Cardiac muscle cell (in vitro differentiated cells and primary cell): ENCODE measurements around the gene TLE2. TPM values are rescaled to one million over a fixed set of nuclear protein-coding genes. Genes with fewer than 3 reads are reported as not detected.

Source experiments
- DNase-seq, 2 donors: peaks; one replicate each; pipeline versions ENCODE4 v3.0.0 to v3.0.0-alpha.2; 2010 to 2017; ENCODE audit warnings: low read depth in 1 of 2, low spot score in 1 of 2
- H3K27ac ChIP-seq: fragments of 200-600 bp; sonication (generic); 2 replicates; pipeline ENCODE4 v1.5.1; 2016
- H3K27me3 ChIP-seq: fragments of 200-600 bp; sonication (generic); 2 replicates; pipeline ENCODE4 v1.6.0; 2016; ENCODE audit warnings: control low read depth
- H3K36me3 ChIP-seq: fragments of 200-600 bp; sonication (generic); 2 replicates; pipeline ENCODE4 v1.5.1; 2016; ENCODE audit warnings: control low read depth
- H3K4me1 ChIP-seq: fragments of 200-600 bp; sonication (generic); 2 replicates; pipeline ENCODE4 v1.8.1; 2017; ENCODE audit warnings: low read depth, mild to moderate bottlenecking, mixed run types
- H3K4me3 ChIP-seq: fragments of 200-600 bp; sonication (generic); 2 replicates; pipeline ENCODE4 v1.5.1; 2016; ENCODE audit warnings: mild to moderate bottlenecking
- H3K9me3 ChIP-seq: fragments of 200-600 bp; sonication (generic); 2 replicates; pipeline ENCODE4 v1.5.1; 2017; ENCODE audit warnings: low read depth, mild to moderate bottlenecking, control low read depth
- polyA plus RNA-seq: library from polyadenylated mRNA; unstranded; fragments of >200 nt; fragmentation: Nextera tagmentation; extraction: Ambion mirVana; gene quantifications from 2 replicates; pipeline ENCODE4 v1.2.1, GENCODE V29; 2016
- total RNA-seq: library from RNA; depleted of rRNA; stranded (reverse); fragments of >200 nt; gene quantifications from 2 replicates; pipeline ENCODE4 v1.2.3, GENCODE V29; 2016
- TF ChIP-seq, protein P1 (sequence below): IDR thresholded peaks from 2 replicates; pipeline ENCODE4 v1.5.1; 2012; ENCODE audit warnings: low read depth, mild to moderate bottlenecking, low read length

Gene TLE2
- total and polyA plus RNA-seq, 2 experiments from 2014 or later: 95.9 to 105 TPM

DNA sequence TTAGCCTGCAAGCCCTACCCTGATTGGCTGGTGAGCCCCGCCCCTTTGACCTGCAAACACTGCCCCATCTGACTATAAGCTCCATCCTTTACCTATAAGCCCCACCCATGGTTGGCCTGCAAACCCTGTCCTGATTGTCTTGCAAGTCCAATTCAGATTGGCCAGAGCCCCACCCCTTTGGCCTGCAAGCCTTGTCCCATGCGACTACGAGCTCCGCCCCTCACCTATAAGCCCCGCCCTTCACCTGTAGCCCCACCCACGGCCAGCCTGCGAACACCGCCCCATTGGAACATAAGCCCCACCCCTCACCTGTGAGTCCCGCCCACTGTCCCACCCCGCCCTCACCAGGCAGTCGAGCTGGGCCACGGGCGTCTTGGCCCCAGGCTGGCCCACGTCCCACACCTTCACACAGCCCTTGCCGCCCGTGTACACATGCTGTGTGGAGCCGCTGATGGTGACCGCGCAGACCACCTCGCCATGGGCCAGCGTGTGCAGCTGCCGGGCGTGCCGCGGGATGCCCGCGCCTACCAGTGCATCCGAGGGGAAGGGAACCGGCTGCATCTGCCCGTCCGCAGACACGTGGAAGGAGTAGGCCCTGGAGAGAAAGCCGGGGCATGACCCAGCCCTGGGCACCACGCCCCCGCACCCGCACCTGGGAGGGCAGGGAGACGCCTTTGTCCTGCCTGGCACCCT, 22.9 kb downstream of the TLE2 start:
- Histone ChIP-seq H3K27ac (no peak overlapping the region), H3K36me3 (peaks cover 23% of the 10 kb centered on the region), H3K4me1 (no peaks in the 10 kb centered on the region), H3K9me3 (no peaks in the 10 kb centered on the region), H3K27me3 (no peaks in the 10 kb centered on the region), H3K4me3 (no peak overlapping the region)
- DNase-seq: no peak
- TF ChIP-seq, protein P1, sequence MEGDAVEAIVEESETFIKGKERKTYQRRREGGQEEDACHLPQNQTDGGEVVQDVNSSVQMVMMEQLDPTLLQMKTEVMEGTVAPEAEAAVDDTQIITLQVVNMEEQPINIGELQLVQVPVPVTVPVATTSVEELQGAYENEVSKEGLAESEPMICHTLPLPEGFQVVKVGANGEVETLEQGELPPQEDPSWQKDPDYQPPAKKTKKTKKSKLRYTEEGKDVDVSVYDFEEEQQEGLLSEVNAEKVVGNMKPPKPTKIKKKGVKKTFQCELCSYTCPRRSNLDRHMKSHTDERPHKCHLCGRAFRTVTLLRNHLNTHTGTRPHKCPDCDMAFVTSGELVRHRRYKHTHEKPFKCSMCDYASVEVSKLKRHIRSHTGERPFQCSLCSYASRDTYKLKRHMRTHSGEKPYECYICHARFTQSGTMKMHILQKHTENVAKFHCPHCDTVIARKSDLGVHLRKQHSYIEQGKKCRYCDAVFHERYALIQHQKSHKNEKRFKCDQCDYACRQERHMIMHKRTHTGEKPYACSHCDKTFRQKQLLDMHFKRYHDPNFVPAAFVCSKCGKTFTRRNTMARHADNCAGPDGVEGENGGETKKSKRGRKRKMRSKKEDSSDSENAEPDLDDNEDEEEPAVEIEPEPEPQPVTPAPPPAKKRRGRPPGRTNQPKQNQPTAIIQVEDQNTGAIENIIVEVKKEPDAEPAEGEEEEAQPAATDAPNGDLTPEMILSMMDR: no peak

DNA sequence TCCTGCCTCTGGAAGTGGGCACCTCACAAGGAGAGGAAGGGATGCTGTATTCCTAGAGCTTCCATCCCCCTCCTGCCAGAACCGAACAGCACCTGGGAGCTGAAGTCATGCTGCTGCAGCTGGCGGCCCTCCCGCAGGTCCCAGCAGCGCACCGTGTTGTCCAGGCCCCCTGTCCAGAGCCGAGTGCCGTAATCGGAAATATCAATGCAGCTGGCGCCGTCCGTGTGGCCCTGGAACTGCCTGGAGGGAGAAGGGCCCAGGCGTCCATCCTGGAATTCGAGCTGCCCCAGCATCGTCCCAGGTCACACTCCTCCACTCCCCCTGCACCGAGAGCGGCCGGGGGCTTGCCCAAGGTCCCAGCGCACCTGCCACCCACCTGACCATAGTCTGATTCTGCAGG, 23.7 kb downstream of the TLE2 start:
- TF ChIP-seq, protein P1: no peak
- DNase-seq: no peak
- Histone ChIP-seq H3K27ac (no peak overlapping the region), H3K36me3 (peaks cover 20% of the 10 kb centered on the region), H3K4me3 (no peak overlapping the region), H3K27me3 (no peaks in the 10 kb centered on the region), H3K4me1 (no peaks in the 10 kb centered on the region), H3K9me3 (no peaks in the 10 kb centered on the region)

DNA sequence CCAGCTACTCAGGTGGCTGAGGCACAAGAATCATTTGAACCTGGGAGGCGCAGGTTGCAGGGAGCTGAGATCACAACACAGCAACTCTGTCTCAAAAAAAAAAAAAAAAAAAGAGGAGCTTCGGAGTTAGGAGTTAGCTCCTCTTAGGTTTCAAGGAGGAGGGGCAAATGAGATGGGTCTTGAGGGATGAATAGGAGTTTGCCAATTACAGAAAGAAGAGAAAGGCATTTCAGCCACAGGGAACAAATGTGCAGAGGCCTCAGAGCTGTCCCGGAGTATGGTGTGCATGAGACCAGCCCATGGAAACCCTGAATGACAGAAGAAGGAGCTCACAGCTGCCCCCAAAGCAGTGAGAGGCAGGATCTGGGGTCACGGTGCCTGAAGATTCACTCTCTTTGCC, 24.6 kb downstream of the TLE2 start:
- Histone ChIP-seq H3K9me3 (no peaks in the 10 kb centered on the region), H3K36me3 (peaks cover 20% of the 10 kb centered on the region), H3K4me3 (no peak overlapping the region), H3K27me3 (no peaks in the 10 kb centered on the region), H3K27ac (no peak overlapping the region), H3K4me1 (no peaks in the 10 kb centered on the region)
- TF ChIP-seq, protein P1: no peak
- DNase-seq: no peak

DNA sequence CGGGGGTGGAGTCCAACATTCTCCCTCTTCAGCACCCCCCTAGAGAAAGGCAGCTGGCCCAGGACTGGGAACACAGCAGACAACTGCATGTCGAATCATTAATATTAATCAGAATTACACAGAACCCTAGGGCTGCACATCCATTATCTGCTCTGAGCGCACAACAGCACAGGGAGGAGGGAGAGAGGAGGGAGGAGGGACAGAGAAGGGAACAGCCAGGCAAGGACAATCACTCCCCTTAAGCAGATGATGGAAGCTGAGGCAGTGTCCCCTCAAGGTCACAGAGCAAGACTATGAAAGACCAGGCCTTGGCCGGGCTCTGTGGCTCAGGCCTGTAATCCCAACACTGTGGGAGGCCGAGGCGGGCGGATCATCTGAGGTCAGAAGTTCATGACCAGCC, 26.0 kb downstream of the TLE2 start:
- peaks cover 14% of the 10 kb centered on the region for H3K36me3 ChIP-seq
- no peak overlapping the region for H3K27ac ChIP-seq
- H3K9me3 ChIP-seq: no peaks in the 10 kb centered on the region
- DNase-seq: no peak
- H3K4me1 ChIP-seq: no peaks in the 10 kb centered on the region
- no peak overlapping the region for H3K4me3 ChIP-seq
- H3K27me3 ChIP-seq: no peaks in the 10 kb centered on the region
- TF ChIP-seq, protein P1: no peak

- TF ChIP-seq, protein P1: no peak
- DNase-seq: no peak
- Histone ChIP-seq H3K4me3 (no peak overlapping the region), H3K27ac (no peak overlapping the region), H3K4me1 (no peaks in the 10 kb centered on the region), H3K36me3 (peaks cover 7% of the 10 kb centered on the region), H3K9me3 (no peaks in the 10 kb centered on the region), H3K27me3 (no peaks in the 10 kb centered on the region)
Measured at GRCh38 chr19:3001235-3001800, 27.8 kb downstream of the TLE2 start.
